ENCODE measurements around the gene BLOC1S5.

DNA sequence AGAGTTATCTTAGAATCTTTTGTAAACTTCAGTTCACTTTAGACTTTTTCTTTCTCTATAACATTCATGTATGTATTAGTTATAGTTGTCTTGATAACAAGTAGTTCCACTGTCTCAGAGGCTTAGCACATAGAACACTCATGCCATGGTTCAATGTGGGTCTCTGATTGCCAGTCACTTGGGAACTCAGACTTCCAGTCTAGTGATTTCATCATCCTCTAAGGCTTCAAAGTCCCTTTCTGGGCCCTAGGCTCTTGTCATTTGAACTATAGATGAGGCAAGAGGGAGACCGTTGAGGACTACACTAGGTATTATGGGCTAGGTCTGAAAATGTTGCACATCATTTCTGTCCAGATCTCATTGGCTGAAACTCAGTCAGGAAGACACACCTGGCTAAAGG lies 46.5 kb upstream of the BLOC1S5 start:
- TF ChIP-seq, protein P1, sequence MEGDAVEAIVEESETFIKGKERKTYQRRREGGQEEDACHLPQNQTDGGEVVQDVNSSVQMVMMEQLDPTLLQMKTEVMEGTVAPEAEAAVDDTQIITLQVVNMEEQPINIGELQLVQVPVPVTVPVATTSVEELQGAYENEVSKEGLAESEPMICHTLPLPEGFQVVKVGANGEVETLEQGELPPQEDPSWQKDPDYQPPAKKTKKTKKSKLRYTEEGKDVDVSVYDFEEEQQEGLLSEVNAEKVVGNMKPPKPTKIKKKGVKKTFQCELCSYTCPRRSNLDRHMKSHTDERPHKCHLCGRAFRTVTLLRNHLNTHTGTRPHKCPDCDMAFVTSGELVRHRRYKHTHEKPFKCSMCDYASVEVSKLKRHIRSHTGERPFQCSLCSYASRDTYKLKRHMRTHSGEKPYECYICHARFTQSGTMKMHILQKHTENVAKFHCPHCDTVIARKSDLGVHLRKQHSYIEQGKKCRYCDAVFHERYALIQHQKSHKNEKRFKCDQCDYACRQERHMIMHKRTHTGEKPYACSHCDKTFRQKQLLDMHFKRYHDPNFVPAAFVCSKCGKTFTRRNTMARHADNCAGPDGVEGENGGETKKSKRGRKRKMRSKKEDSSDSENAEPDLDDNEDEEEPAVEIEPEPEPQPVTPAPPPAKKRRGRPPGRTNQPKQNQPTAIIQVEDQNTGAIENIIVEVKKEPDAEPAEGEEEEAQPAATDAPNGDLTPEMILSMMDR (IDR thresholded peaks at IDR 0.05) = no peak
- TF ChIP-seq, protein P2, sequence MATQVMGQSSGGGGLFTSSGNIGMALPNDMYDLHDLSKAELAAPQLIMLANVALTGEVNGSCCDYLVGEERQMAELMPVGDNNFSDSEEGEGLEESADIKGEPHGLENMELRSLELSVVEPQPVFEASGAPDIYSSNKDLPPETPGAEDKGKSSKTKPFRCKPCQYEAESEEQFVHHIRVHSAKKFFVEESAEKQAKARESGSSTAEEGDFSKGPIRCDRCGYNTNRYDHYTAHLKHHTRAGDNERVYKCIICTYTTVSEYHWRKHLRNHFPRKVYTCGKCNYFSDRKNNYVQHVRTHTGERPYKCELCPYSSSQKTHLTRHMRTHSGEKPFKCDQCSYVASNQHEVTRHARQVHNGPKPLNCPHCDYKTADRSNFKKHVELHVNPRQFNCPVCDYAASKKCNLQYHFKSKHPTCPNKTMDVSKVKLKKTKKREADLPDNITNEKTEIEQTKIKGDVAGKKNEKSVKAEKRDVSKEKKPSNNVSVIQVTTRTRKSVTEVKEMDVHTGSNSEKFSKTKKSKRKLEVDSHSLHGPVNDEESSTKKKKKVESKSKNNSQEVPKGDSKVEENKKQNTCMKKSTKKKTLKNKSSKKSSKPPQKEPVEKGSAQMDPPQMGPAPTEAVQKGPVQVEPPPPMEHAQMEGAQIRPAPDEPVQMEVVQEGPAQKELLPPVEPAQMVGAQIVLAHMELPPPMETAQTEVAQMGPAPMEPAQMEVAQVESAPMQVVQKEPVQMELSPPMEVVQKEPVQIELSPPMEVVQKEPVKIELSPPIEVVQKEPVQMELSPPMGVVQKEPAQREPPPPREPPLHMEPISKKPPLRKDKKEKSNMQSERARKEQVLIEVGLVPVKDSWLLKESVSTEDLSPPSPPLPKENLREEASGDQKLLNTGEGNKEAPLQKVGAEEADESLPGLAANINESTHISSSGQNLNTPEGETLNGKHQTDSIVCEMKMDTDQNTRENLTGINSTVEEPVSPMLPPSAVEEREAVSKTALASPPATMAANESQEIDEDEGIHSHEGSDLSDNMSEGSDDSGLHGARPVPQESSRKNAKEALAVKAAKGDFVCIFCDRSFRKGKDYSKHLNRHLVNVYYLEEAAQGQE (IDR thresholded peaks at IDR 0.05; ENCODE audit: insufficient read depth in 1 of 2, low read depth in 2 of 2, low read length in 1 of 2) = no peak
- TF ChIP-seq TCF7L2 (IDR thresholded peaks at IDR 0.05; ENCODE audit: low read depth, low read length) (no peak), POLR2AphosphoS5 (IDR thresholded peaks at IDR 0.05; ENCODE audit: low read depth, low read length) (no peak)
